H1 (cell line): ENCODE data around the gene MYO9B. TPM values are rescaled to one million over a fixed set of nuclear protein-coding genes. Genes with fewer than 3 reads are reported as not detected.

Source experiments
- CTCF ChIA-PET: fragments of 300-600 bp; sonication (Branson Sonifier 250); formaldehyde crosslinking; loops from one replicate; lab custom pipeline; 2021; ENCODE audit not compliant: partially characterized antibody; lab: Charles Lee
- POLR2A ChIA-PET: fragments of 300-600 bp; sonication (Branson Sonifier 250); formaldehyde crosslinking; loops from one replicate; lab custom pipeline; 2021; ENCODE audit warnings: inconsistent platforms; ENCODE audit not compliant: partially characterized antibody; lab: Charles Lee
- DNase-seq, 2 experiments: peaks; one replicate each; pipeline versions ENCODE4 v3.0.0 to v3.0.0-alpha.2; 2010 to 2022; ENCODE audit warnings: low spot score in 2 of 2, low read depth in 1 of 2, mixed read lengths in 1 of 2
- FAIRE-seq: peaks from 2 replicates; lab custom pipeline; 2011; peaks lifted over from hg19 to GRCh38; lab: Jason Lieb, UNC
- H2AFZ ChIP-seq: 2 replicates; pipeline ENCODE4 v1.8.1; 2012; ENCODE audit warnings: low read length, inconsistent platforms
- H2AK5ac ChIP-seq: 2 replicates; pipeline ENCODE4 v1.6.1; 2013; ENCODE audit warnings: low read depth, low read length
- H2BK120ac ChIP-seq: replicated peaks from 2 replicates; pipeline ENCODE3; 2013; ENCODE audit warnings: low read depth, low read length, inconsistent platforms
- H2BK12ac ChIP-seq: 2 replicates; pipeline ENCODE4 v1.6.1; 2013; ENCODE audit warnings: low read depth, low read length
- H2BK15ac ChIP-seq: 2 replicates; pipeline ENCODE4 v1.6.1; 2013; ENCODE audit warnings: low read length
- H2BK20ac ChIP-seq: 2 replicates; pipeline ENCODE4 v1.6.1; 2013; ENCODE audit warnings: low read length
- H2BK5ac ChIP-seq: 2 replicates; pipeline ENCODE4 v1.6.1; 2013; ENCODE audit warnings: low read depth, low read length
- H3K14ac ChIP-seq: 2 replicates; pipeline ENCODE4 v1.6.1; 2013; ENCODE audit warnings: inconsistent platforms; ENCODE audit not compliant: insufficient read length
- H3K18ac ChIP-seq: 2 replicates; pipeline ENCODE4 v1.6.1; 2013; ENCODE audit warnings: low read length; ENCODE audit errors: extremely low read depth
- H3K23ac ChIP-seq: 2 replicates; pipeline ENCODE4 v1.6.1; 2013; ENCODE audit warnings: inconsistent platforms; ENCODE audit not compliant: insufficient read length
- H3K23me2 ChIP-seq: 2 replicates; pipeline ENCODE4 v1.6.1; 2013; ENCODE audit warnings: low read depth, low read length
- H3K27ac ChIP-seq: 2 replicates; pipeline ENCODE4 v1.6.1; 2011; ENCODE audit warnings: low read depth, low read length, inconsistent platforms
- H3K27me3 ChIP-seq, 4 experiments: replicated peaks in 1 of 4; 1 replicate in 1 of 4; 2 replicates in 3 of 4; pipeline versions ENCODE4 v1.6.1 to v1.8.1; 2011 to 2013; ENCODE audit warnings: low read length in 3 of 4, mild to moderate bottlenecking in 3 of 4, inconsistent platforms in 2 of 4, mixed read lengths in 2 of 4, moderate library complexity in 1 of 4; ENCODE audit not compliant: control insufficient read depth in 3 of 4, insufficient read depth in 3 of 4; ENCODE audit errors: extremely low read depth in 1 of 4
- H3K36me3 ChIP-seq, 4 experiments: 2 replicates each; pipeline versions ENCODE4 v1.6.1 to v1.8.1; 2011 to 2013; ENCODE audit warnings: mild to moderate bottlenecking in 4 of 4, low read length in 3 of 4, moderate library complexity in 2 of 4, control low read depth in 1 of 4, inconsistent platforms in 1 of 4; ENCODE audit not compliant: insufficient read depth in 4 of 4, control insufficient read depth in 2 of 4
- H3K4ac ChIP-seq: replicated peaks from 2 replicates; pipeline ENCODE3; 2013; ENCODE audit warnings: low read length, low read depth, mixed read lengths, inconsistent platforms; ENCODE audit not compliant: insufficient read length
- H3K4me1 ChIP-seq, 4 experiments: replicated peaks in 1 of 4; 1 replicate in 1 of 4; 2 replicates in 3 of 4; pipeline versions ENCODE4 v1.6.1 to v1.8.1; 2011 to 2013; ENCODE audit warnings: low read length in 3 of 4, inconsistent platforms in 2 of 4, mixed read lengths in 1 of 4; ENCODE audit not compliant: insufficient read depth in 4 of 4, control insufficient read depth in 3 of 4
- H3K4me2 ChIP-seq, 2 experiments: 2 replicates each; pipeline versions ENCODE4 v1.6.1 to v1.8.1; 2011 to 2013; ENCODE audit warnings: low read depth in 2 of 2, low read length in 2 of 2, control low read depth in 1 of 2, inconsistent platforms in 1 of 2, mild to moderate bottlenecking in 1 of 2; ENCODE audit not compliant: insufficient read depth in 1 of 2
- H3K4me3 ChIP-seq, 4 experiments: fragments of 200-600, 300-600 bp in 1 of 4; sonication (generic), shearing (Covaris generic), sonication (Bioruptor Twin) in 1 of 4; 2 replicates each; pipeline versions ENCODE4 v1.5.1 to v1.8.1; 2011 to 2016; ENCODE audit warnings: low read length in 4 of 4, low read depth in 3 of 4, control low read depth in 2 of 4, inconsistent platforms in 2 of 4, mild to moderate bottlenecking in 2 of 4, mixed read lengths in 1 of 4, moderate library complexity in 1 of 4; ENCODE audit not compliant: insufficient read depth in 2 of 4; ENCODE audit errors: extremely low read depth in 1 of 4
- H3K56ac ChIP-seq: replicated peaks from 2 replicates; pipeline ENCODE3; 2013; ENCODE audit warnings: low read depth, mild to moderate bottlenecking, mixed read lengths, low read length, inconsistent platforms; ENCODE audit not compliant: insufficient read length
- H3K79me1 ChIP-seq: 2 replicates; pipeline ENCODE4 v1.6.1; 2013; ENCODE audit warnings: low read depth, low read length, control low read depth
- H3K79me2 ChIP-seq, 2 experiments: 2 replicates each; pipeline versions ENCODE4 v1.6.1 to v1.8.1; 2012 to 2013; ENCODE audit warnings: low read length in 2 of 2, mild to moderate bottlenecking in 2 of 2, inconsistent platforms in 1 of 2; ENCODE audit not compliant: insufficient read depth in 2 of 2, control insufficient read depth in 1 of 2
- H3K9ac ChIP-seq, 4 experiments: replicated peaks in 1 of 4; 1 replicate in 1 of 4; 2 replicates in 3 of 4; pipeline versions ENCODE4 v1.6.1 to v1.8.1; 2011 to 2013; ENCODE audit warnings: low read depth in 3 of 4, low read length in 3 of 4, control low read depth in 2 of 4, mild to moderate bottlenecking in 2 of 4, moderate library complexity in 2 of 4, inconsistent platforms in 1 of 4; ENCODE audit errors: extremely low read depth in 1 of 4
- H3K9me3 ChIP-seq, 2 experiments: 2 replicates each; pipeline versions ENCODE4 v1.6.1 to v1.8.1; 2012 to 2013; ENCODE audit warnings: mild to moderate bottlenecking in 2 of 2, moderate library complexity in 2 of 2, control low read depth in 1 of 2, inconsistent platforms in 1 of 2, low read depth in 1 of 2, low read length in 1 of 2, mixed read lengths in 1 of 2; ENCODE audit not compliant: insufficient read depth in 2 of 2
- H4K20me1 ChIP-seq, 2 experiments: replicated peaks in 1 of 2; 2 replicates each; pipeline versions ENCODE3 to v1.8.1; 2011 to 2013; ENCODE audit warnings: inconsistent platforms in 2 of 2, low read length in 2 of 2, mild to moderate bottlenecking in 1 of 2; ENCODE audit not compliant: insufficient read depth in 2 of 2, control insufficient read depth in 1 of 2
- H4K5ac ChIP-seq: 2 replicates; pipeline ENCODE4 v1.6.1; 2013; ENCODE audit warnings: low read length, low read depth, mixed read lengths, inconsistent platforms; ENCODE audit not compliant: insufficient read length
- H4K8ac ChIP-seq: 2 replicates; pipeline ENCODE4 v1.8.0; 2013; ENCODE audit warnings: mild to moderate bottlenecking, moderate library complexity, low read length, inconsistent platforms; ENCODE audit not compliant: insufficient read depth; ENCODE audit errors: extremely low read depth
- H4K91ac ChIP-seq: replicated peaks from 2 replicates; pipeline ENCODE3; 2013; ENCODE audit warnings: low read length, mixed read lengths, inconsistent platforms; ENCODE audit not compliant: insufficient read length
- CBX5 ChIP-seq: fragments of 300-800, 300-1000 bp; sonication (generic); IDR thresholded peaks from 2 replicates; pipeline ENCODE4 v1.7.1; 2016; ENCODE audit warnings: antibody characterized with exemption, low read length, low read depth
- EGR1 ChIP-seq: IDR thresholded peaks from 2 replicates; pipeline ENCODE4 v1.6.1; 2011; ENCODE audit warnings: low read depth, low read length, borderline replicate concordance
- GABPA ChIP-seq: IDR thresholded peaks from 2 replicates; pipeline ENCODE4 v1.6.1; 2011; ENCODE audit warnings: mild to moderate bottlenecking, low read length, moderate library complexity, borderline replicate concordance; ENCODE audit not compliant: insufficient read depth
- JUND ChIP-seq: IDR thresholded peaks from 2 replicates; pipeline ENCODE4 v1.6.1; 2011; ENCODE audit warnings: mild to moderate bottlenecking, improper control_type of control experiment, low read length
- MAFK ChIP-seq: IDR thresholded peaks from 2 replicates; pipeline ENCODE4 v1.6.1; 2012; ENCODE audit warnings: low read depth, mild to moderate bottlenecking, improper control_type of control experiment, low read length
- PHF8 ChIP-seq: fragments of 200-600 bp; sonication (generic); conservative IDR thresholded peaks from 2 replicates; pipeline ENCODE4 v1.7.1; 2012; ENCODE audit warnings: low read depth, mild to moderate bottlenecking, inconsistent platforms, low read length, moderate library complexity
- POLR2A ChIP-seq, 2 experiments: IDR thresholded peaks; 1 replicate in 1 of 2; 2 replicates in 1 of 2; pipeline ENCODE4 v1.6.1; 2011; ENCODE audit warnings: low read depth in 2 of 2, low read length in 2 of 2, mild to moderate bottlenecking in 2 of 2; ENCODE audit errors: control extremely low read depth in 1 of 2
- POU5F1 ChIP-seq: IDR thresholded peaks from 2 replicates; pipeline ENCODE4 v1.6.1; 2011; ENCODE audit warnings: low read depth, mild to moderate bottlenecking, low read length, moderate library complexity
- RAD21 ChIP-seq, 2 experiments: IDR thresholded peaks in 1 of 2; conservative IDR thresholded peaks in 1 of 2; 2 replicates each; pipeline ENCODE4 v1.6.1; 2011; ENCODE audit warnings: low read depth in 2 of 2, low read length in 2 of 2, improper control_type of control experiment in 1 of 2, inconsistent platforms in 1 of 2, mild to moderate bottlenecking in 1 of 2, moderate library complexity in 1 of 2
- RBBP5 ChIP-seq: IDR thresholded peaks from 2 replicates; pipeline ENCODE4 v1.7.1; 2012; ENCODE audit warnings: low read depth, mild to moderate bottlenecking, inconsistent platforms, low read length, moderate library complexity, borderline replicate concordance
- SAP30 ChIP-seq: fragments of 300-600 bp; sonication (generic); IDR thresholded peaks from 2 replicates; pipeline ENCODE4 v1.7.1; 2012; ENCODE audit warnings: low read length, moderate library complexity, mild to moderate bottlenecking, inconsistent platforms; ENCODE audit not compliant: insufficient read depth, insufficient replicate concordance
- SIX5 ChIP-seq: IDR thresholded peaks from 2 replicates; pipeline ENCODE4 v1.6.1; 2011; ENCODE audit warnings: mild to moderate bottlenecking, low read depth, low read length
- SP4 ChIP-seq: IDR thresholded peaks from 2 replicates; pipeline ENCODE4 v1.6.1; 2012; ENCODE audit warnings: low read length, inconsistent platforms
- WGBS, 2 experiments: shearing (Covaris generic) in 1 of 2; methylation state at CpG; one replicate each; pipeline versions ENCODE4 v1.1.6 to v1.1.7; 2013 to 2015; ENCODE audit warnings: low lambda C conversion rate in 2 of 2, mixed read lengths in 2 of 2, inconsistent platforms in 1 of 2, low coverage in 1 of 2, missing lambda C conversion rate in 1 of 2; ENCODE audit not compliant: insufficient replicate concordance in 2 of 2, insufficient coverage in 1 of 2, insufficient read length in 1 of 2; ENCODE audit errors: extremely low coverage in 1 of 2, missing lambda C conversion rate in 1 of 2; 5-methylcytosine and 5-hydroxymethylcytosine counted together
- polyA plus RNA-seq, 7 experiments: library from polyadenylated mRNA; depleted of rRNA in 3 of 7; stranded (reverse) in 5 of 7; unstranded in 2 of 7; fragments of >200 nt in 5 of 7; fragments of 200-250 nt in 2 of 7; gene quantifications; 1 replicate in 5 of 7; 2 replicates in 1 of 7; 4 replicates in 1 of 7; pipeline versions ENCODE4 v1.2.1 to v1.2.3, GENCODE V29; 2011 to 2013; ENCODE audit warnings: missing spikeins in 2 of 7, mixed read lengths in 2 of 7
- total RNA-seq: library from RNA; stranded (reverse); fragmentation: NEBNext Ultra II Directional; extraction: Animal tissue kit (Norgen Biotek cat#: 25700); gene quantifications from 2 replicates; pipeline ENCODE4 v1.2.1, GENCODE V29; 2021
- TF ChIP-seq, protein P1 (sequence below): IDR thresholded peaks from 2 replicates; pipeline ENCODE4 v1.6.1; 2012; ENCODE audit warnings: inconsistent platforms

Gene MYO9B
- total and polyA plus RNA-seq, 2 of the 8 experiments (the other 6 are each of a cell fraction or from before 2014, with no cell fraction given) = 27.6 to 77.1 TPM

DNA sequence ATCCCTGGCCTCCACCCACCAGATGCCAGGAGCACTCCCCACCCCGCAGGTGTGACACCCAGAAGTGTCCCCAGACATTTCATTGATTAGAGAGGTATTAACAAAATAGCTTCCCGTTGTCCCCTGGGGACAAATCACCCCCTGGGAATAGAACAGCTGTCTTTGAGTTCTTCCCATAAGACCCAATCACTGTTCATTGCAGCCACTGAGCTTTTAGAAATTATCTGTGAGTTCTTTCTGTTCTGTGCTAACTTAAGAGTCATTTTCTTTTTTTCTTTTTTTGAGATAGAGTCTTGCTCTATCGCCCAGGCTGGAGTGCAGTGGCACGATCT lies 32.8 kb downstream of the MYO9B start:
- H4K20me1 ChIP-seq = peaks cover 4 to 11% of the 10 kb centered on the region in 2 experiments
- 90% methylated on average over 4 of the region's 4 CpGs; no CpG with 5 or more reads in 1 of the 2 experiments for WGBS, 2 experiments
- TF ChIP-seq GABPA (no peak), PHF8 (no peak), SP4 (no peak), RBBP5 (no peak), SAP30 (no peak), POLR2A (IDR thresholded peaks at IDR 0.05; ENCODE audit: control extremely low read depth in 1 of 2, low read depth in 2 of 2, low read length in 2 of 2) (no peak), SIX5 (no peak), JUND (no peak), CBX5 (no peak), EGR1 (no peak), POU5F1 (no peak), RAD21 (IDR thresholded peaks at IDR 0.05 in 1 of 2, conservative IDR thresholded peaks at IDR 0.05 in 1 of 2; ENCODE audit: low read depth in 2 of 2, low read length in 2 of 2) (no peak), MAFK (no peak)
- TF ChIP-seq, protein P1, sequence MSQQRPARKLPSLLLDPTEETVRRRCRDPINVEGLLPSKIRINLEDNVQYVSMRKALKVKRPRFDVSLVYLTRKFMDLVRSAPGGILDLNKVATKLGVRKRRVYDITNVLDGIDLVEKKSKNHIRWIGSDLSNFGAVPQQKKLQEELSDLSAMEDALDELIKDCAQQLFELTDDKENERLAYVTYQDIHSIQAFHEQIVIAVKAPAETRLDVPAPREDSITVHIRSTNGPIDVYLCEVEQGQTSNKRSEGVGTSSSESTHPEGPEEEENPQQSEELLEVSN = no peak

More for the DNA sequence above, 32.8 kb downstream of the MYO9B start:
- Histone ChIP-seq H3K4me1 (peaks cover 0 to 5% (median 2%) of the 10 kb centered on the region in 4 experiments; a peak in 3 of 7 replicates), H3K23ac (no peak overlapping the region), H3K14ac (no peak overlapping the region), H2BK120ac (no peak overlapping the region), H3K23me2 (no peaks in the 10 kb centered on the region), H2BK15ac (no peak overlapping the region), H3K27me3 (no peaks in the 10 kb centered on the region), H3K56ac (no peak overlapping the region), H3K4ac (no peak overlapping the region), H3K36me3 (0 out of 8 replicates have a peak, but pooled peaks cover 0 to 2% (median 0%) of the 10 kb centered on the region in 4 experiments), H3K9ac (no peak overlapping the region), H2AFZ (no peak overlapping the region), H3K4me2 (no peak overlapping the region), H4K8ac (no peak overlapping the region), H2BK20ac (no peak overlapping the region), H3K4me3 (no peak overlapping the region), H3K18ac (no peak overlapping the region), H4K5ac (no peak overlapping the region), H3K9me3 (no peaks in the 10 kb centered on the region), H2BK12ac (no peak overlapping the region), H3K27ac (no peak overlapping the region), H2BK5ac (no peak overlapping the region), H3K79me1 (peaks cover 7% of the 10 kb centered on the region), H4K91ac (no peak overlapping the region), H3K79me2 (no peaks in the 10 kb centered on the region), H2AK5ac (no peak overlapping the region)
- ChIA-PET CTCF (interaction anchor here (1.1 to 1.9 kb wide), 2 partner anchors 43 to 57 kb away, joined by 3 to 8 read pairs; no protein-coding TSS in a partner anchor), POLR2A (no interaction called here)
- FAIRE-seq (no peak), DNase-seq (no peak)
